OCI-LY1 (cell line): Measurements from ENCODE around the gene UPP2.

Experiments used
- CTCF ChIP-seq: fragments of 200-600 bp; sonication (generic), shearing (Covaris generic); IDR thresholded peaks from 2 replicates; pipeline ENCODE4 v1.5.1; 2017; ENCODE audit warnings: mild to moderate bottlenecking, antibody characterized with exemption, low read length, moderate library complexity, mixed read lengths
- EZH2 ChIP-seq: fragments of 200-600 bp; sonication (generic), shearing (Covaris generic); IDR thresholded peaks from 2 replicates; pipeline ENCODE4 v1.8.0; 2017; ENCODE audit warnings: borderline replicate concordance, mixed run types, mild to moderate bottlenecking, antibody characterized with exemption, low read length, moderate library complexity, mixed read lengths

DNA sequence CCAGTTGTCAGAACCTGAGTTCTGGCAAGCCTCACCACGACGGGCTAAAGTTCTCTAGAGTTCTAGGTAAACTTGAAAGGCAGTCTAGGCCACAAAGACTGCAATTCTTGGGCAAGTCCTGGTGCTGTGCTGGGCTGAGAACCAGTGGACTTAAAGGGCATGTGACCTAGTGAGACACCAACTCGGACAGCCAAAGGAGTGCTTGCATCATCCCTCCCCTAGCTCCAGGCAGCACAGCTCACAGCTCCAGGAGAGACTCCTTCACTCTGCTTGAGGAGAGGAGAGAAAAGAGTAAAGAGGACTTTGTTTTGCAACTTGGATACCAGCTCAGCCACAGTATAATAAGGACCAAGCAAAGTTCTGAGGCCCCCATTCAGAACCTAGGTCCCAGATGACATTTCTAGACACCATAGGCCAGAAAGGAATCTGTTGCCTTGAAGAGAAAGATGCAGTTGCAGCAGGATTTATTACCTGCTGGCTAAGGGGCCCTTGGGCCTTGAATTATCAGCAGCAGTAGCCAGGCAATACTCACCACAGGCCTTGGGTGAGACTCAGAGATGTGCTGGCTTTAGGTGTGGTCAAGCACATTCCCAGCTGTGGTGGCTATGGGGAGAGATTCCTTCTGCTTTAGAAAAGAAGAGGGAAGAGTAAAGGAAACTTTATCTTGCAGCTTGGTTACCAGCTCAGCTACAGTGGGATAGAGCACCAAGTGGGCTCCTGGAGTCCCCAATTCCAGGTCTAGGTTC is 51.8 kb downstream of the UPP2 start:
- TF ChIP-seq CTCF (no peak), EZH2 (no peak)
